ENCODE data around the gene CLIC5.
"Not testable (repeated sequence)": the region's sequence is repeated elsewhere in the genome, so short reads cannot be mapped to it uniquely, and the experiment has no call there.

Gene CLIC5

DNA sequence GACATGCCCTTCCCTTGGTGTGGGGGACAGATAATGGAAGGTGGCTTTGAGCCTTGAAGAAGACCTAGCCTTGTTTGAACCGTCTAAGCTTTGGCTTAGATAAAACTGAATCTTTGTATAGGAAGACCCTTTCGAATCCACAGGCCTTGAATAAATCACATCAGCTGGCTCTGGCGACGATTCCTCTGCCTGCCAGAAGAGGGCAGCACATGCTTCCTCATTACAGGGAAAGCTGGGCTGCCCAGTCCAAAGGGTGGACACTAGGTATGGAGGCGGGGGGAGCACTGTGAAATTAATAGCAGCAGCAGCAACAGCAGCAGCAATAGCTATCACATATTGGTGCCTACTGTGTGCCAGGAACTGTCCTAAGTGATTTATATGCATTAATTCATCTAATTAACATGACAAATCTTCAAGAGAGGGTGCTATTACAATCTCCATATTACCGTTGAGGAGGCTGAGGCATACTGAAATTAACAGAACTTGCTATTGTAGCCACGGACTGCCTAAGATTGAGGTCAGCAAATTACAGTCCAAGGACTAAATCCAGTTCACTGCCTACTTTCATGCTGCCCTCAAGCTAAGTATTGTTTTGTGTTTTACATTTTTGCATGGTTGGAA, 85.1 kb downstream of the CLIC5 start:
- no peak overlapping the region for H3K9ac ChIP-seq

DNA sequence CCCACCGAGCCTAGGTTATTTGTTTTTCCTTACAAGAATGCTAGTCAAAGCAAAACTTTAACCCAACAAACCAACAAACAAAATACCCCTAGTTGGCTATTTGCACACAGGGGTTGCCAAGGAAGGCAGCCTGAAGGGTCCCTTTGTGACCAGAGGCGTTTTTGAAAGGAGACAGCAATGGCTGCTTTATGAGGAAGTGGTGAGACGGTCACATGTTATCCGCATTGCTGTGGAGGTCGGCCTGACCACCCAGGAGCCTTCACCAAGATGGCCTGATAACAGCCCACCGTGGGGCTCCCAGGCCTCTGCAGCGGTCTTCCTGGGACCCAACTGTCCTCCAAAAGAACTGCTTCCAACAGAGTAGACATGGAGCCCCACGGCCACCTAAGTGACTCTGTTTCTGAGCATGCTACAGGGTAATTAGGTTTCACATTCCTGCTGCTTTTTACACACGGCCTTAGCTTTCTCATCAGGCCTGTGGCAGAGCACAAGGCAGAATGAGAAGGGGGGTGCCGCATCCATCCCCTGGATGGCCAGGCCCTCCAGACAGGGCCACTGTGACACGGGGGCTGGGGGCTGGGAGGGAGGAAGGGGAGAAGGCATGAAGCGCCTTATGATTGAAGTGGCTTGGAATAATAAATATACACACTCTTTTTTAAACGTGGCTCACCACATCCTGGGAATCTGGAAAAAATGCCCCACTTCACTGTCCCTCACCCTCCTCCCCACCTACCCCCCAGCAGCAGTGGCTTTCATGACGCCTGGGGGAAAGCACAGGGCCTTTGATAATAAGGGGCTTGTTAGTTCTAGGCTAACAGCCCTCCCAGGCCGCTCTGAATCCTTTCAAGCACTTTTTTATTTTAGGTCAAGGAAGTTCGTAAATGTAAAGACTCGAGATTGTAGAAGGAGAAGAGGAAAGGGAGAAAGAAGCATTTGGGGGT, 86.0 kb downstream of the CLIC5 start:
- no peaks in the 10 kb centered on the region for H3K4me1 ChIP-seq
- H3K9ac ChIP-seq: no peak overlapping the region
- TF ChIP-seq, protein P1, sequence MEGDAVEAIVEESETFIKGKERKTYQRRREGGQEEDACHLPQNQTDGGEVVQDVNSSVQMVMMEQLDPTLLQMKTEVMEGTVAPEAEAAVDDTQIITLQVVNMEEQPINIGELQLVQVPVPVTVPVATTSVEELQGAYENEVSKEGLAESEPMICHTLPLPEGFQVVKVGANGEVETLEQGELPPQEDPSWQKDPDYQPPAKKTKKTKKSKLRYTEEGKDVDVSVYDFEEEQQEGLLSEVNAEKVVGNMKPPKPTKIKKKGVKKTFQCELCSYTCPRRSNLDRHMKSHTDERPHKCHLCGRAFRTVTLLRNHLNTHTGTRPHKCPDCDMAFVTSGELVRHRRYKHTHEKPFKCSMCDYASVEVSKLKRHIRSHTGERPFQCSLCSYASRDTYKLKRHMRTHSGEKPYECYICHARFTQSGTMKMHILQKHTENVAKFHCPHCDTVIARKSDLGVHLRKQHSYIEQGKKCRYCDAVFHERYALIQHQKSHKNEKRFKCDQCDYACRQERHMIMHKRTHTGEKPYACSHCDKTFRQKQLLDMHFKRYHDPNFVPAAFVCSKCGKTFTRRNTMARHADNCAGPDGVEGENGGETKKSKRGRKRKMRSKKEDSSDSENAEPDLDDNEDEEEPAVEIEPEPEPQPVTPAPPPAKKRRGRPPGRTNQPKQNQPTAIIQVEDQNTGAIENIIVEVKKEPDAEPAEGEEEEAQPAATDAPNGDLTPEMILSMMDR (IDR thresholded peaks at IDR 0.05): no peak
- H3K27ac ChIP-seq: no peak overlapping the region
- no peaks in the 10 kb centered on the region for H3K27me3 ChIP-seq (ENCODE audit: control insufficient read depth, insufficient read depth, low read length)
- H3K4me2 ChIP-seq (ENCODE audit: low read length): no peak overlapping the region
- no peaks in the 10 kb centered on the region for H3K36me3 ChIP-seq (ENCODE audit: control insufficient read depth, insufficient read depth, low read length)
- no peak overlapping the region for H2AFZ ChIP-seq
- H3K9me3 ChIP-seq (ENCODE audit: control insufficient read depth, low read length): no peaks in the 10 kb centered on the region
- no peak overlapping the region for H3K4me3 ChIP-seq (ENCODE audit: low read depth, low read length)
- H3K79me2 ChIP-seq: no peaks in the 10 kb centered on the region

More for the DNA sequence above, 85.1 kb downstream of the CLIC5 start:
- no peaks in the 10 kb centered on the region for H3K27me3 ChIP-seq (ENCODE audit: control insufficient read depth, insufficient read depth, low read length)
- H3K4me2 ChIP-seq (ENCODE audit: low read length): no peak overlapping the region
- H3K36me3 ChIP-seq (ENCODE audit: control insufficient read depth, insufficient read depth, low read length): no peaks in the 10 kb centered on the region
- TF ChIP-seq, protein P1 (IDR thresholded peaks at IDR 0.05): peak; percentile 94
- no peaks in the 10 kb centered on the region for H3K4me1 ChIP-seq
- H3K79me2 ChIP-seq: no peaks in the 10 kb centered on the region
- no peaks in the 10 kb centered on the region for H3K9me3 ChIP-seq (ENCODE audit: control insufficient read depth, low read length)
- H3K4me3 ChIP-seq (ENCODE audit: low read depth, low read length): no peak overlapping the region
- no peak overlapping the region for H3K27ac ChIP-seq
- H2AFZ ChIP-seq: no peak overlapping the region

DNA sequence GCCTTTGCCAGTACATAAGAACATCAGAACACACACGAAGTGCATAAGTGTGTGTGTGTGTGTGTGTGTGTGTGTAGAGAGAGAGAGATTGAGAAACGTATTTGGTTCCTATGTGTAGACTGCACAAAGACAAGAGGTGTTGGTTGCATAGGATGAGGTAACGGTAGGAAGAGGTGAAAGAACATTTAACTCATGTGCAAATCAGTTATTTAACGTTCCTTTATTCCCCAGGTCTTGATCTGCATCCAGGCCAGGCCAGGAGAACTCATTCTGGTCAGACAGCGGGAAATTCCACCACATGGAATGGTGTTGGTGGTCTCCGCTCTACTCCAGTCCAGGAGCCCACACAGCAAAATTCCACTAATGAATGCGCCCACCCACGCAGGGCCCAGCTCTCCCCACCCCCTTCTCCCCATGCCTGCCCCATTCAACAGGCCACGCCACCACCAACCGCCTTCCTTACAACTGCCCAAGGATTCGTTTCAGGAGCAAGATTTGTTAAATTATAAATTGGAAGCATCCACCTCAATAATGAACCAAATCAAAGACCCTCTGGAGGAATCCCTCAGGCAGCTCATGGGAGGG, 86.8 kb downstream of the CLIC5 start:
- H3K27ac ChIP-seq: no peak overlapping the region
- no peaks in the 10 kb centered on the region for H3K9me3 ChIP-seq (ENCODE audit: control insufficient read depth, low read length)
- H3K79me2 ChIP-seq: no peaks in the 10 kb centered on the region
- TF ChIP-seq, protein P1 (IDR thresholded peaks at IDR 0.05): no peak
- no peak overlapping the region for H3K4me2 ChIP-seq (ENCODE audit: low read length)
- H2AFZ ChIP-seq: no peak overlapping the region
- no peaks in the 10 kb centered on the region for H3K4me1 ChIP-seq
- H3K36me3 ChIP-seq (ENCODE audit: control insufficient read depth, insufficient read depth, low read length): no peaks in the 10 kb centered on the region
- no peak overlapping the region for H3K9ac ChIP-seq
- H3K27me3 ChIP-seq (ENCODE audit: control insufficient read depth, insufficient read depth, low read length): no peaks in the 10 kb centered on the region
- H3K4me3 ChIP-seq (ENCODE audit: low read depth, low read length): no peak overlapping the region

DNA sequence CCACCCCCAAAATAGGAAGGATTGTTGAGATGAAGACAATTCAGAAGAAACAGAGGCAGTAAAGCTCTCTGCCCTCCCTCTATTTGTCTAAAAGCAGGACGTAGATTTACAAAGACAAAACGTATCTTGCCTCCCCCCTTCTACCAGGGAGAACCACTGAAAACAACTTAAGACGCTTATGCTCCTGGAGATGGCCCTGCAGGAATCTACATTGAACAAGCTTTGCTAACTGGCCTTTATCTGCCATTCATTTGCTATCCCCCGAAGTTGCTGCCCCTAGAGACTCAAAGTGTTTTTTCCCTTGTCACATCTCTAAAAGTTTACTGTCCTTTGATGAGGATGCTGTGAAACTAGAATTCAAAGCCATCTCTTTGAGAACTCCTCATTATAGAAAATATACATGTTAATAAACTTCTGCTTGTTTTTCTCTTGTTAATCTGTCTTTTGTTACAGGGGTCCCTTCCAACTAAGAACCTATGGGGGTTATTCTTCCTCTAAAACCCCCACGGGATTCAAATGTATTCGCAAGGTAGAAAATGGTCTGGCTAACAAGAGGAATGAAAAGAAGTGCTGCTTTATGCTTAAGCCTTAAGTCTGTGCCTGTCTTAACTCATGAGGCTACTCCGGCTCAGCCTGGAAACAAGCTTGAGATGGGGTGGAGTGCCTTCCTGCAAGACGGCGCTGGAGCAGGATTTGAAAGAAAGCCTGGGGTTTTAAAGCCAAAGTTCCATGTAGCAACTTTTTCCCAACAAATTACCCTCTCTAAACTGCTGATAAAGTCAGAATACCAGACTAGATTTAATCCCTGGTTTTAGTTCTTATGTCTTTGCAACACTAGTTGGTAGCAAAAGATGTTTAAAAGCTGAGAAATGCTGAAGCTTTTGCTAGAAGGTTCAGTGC, 88.0 kb downstream of the CLIC5 start:
- Histone ChIP-seq H3K79me2 (no peaks in the 10 kb centered on the region), H3K9ac (no peak overlapping the region), H3K27ac (no peak overlapping the region), H3K4me3 (ENCODE audit: low read depth, low read length) (no peak overlapping the region), H3K36me3 (ENCODE audit: control insufficient read depth, insufficient read depth, low read length) (no peaks in the 10 kb centered on the region), H3K9me3 (ENCODE audit: control insufficient read depth, low read length) (no peaks in the 10 kb centered on the region), H2AFZ (no peak overlapping the region), H3K27me3 (ENCODE audit: control insufficient read depth, insufficient read depth, low read length) (no peaks in the 10 kb centered on the region), H3K4me1 (no peaks in the 10 kb centered on the region), H3K4me2 (ENCODE audit: low read length) (no peak overlapping the region)
- TF ChIP-seq, protein P1 (IDR thresholded peaks at IDR 0.05): no peak

DNA sequence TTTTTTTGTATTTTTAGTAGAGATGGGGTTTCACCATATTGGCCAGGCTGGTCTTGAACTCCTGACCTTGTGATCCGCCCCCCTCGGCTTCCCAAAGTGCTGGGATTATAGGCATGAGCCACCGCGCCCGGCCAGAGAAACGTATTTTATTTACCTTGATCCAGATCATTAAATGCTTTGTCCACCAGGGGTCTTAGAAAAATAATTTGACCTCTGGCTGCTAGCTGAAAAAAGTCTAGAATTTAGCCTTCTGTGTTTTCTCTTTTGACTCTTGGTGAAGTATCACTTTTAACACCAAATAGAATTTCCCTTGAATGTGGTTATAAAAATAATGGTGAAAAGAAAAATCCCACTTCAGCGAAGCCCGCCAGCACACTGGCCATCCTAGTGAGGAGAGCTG, 89.2 kb downstream of the CLIC5 start:
- H3K4me3 ChIP-seq (ENCODE audit: low read depth, low read length); H3K9ac ChIP-seq; H2AFZ ChIP-seq; H3K4me1 ChIP-seq; H3K36me3 ChIP-seq (ENCODE audit: control insufficient read depth, insufficient read depth, low read length); H3K4me2 ChIP-seq (ENCODE audit: low read length); H3K27me3 ChIP-seq (ENCODE audit: control insufficient read depth, insufficient read depth, low read length); H3K79me2 ChIP-seq; H3K27ac ChIP-seq; H3K9me3 ChIP-seq (ENCODE audit: control insufficient read depth, low read length): not testable (repeated sequence)

All from parathyroid adenoma (tissue), 2 donors.